Breast epithelium (tissue), 3 donors: ENCODE measurements around the gene ELOF1.
"Not testable (repeated sequence)": the region's sequence is repeated elsewhere in the genome, so short reads cannot be mapped to it uniquely, and the experiment has no call there.

Source experiments
- POLR2A ChIP-seq: fragments of 450-650 bp; IDR thresholded peaks from one replicate; pipeline ENCODE4 v1.6.1; 2016; ENCODE audit warnings: antibody characterized with exemption, mild to moderate bottlenecking, moderate library complexity
- POLR2AphosphoS5 ChIP-seq, 3 donors: sonication (generic); formaldehyde crosslinking; IDR thresholded peaks; one replicate each; pipeline ENCODE4 v1.6.1; 2017; ENCODE audit warnings: antibody characterized with exemption in 3 of 3

DNA sequence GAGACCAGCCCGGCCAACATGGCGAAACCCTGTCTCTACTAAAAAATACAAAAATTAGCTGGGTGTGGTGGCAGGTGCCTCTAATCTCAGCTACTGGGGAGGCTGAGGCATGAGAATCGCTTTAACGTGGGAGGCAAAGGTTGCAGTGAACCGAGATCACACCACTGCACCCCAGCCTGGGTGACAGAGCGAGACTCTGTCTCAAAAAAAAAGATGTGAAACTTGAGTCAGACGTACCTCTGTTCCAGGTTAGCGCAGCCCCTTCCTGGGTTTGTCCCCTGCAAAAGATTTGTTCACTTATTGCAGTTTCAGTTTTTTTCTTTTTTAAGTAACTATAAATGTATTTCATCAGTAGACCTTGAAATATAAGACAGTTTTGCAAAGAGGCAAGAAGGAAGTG, 40.7 kb upstream of the ELOF1 start:
- not testable (repeated sequence) for TF ChIP-seq POLR2AphosphoS5 (IDR thresholded peaks at IDR 0.05); POLR2A
